ENCODE results near the gene FAM117A.

DNA sequence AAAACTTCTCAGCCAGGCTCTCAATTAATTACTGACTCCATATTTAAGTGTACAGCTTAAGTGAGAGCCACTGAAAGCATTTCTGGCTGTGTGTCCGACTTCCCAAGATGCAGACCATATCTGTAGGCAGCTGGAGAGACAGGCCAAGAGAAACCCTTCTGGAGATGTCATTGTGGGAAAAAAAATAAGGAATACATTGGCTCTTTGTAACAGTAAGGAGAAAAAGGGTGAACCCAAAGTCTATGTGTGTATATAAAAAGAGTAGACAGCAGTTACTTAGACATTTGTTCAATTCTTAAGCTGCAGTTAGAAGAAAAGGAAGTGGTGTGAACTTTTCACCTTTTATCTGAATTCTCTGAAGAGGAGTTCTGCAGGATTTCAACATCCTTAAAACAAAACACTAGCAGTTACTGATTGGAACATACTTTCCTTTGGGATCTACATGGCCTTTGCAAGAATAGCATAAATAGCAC, 21.7 kb downstream of the FAM117A start:
- TF ChIP-seq POLR2A (IDR thresholded peaks at IDR 0.05; ENCODE audit: low read depth), result no peak
- TF ChIP-seq, protein P1, sequence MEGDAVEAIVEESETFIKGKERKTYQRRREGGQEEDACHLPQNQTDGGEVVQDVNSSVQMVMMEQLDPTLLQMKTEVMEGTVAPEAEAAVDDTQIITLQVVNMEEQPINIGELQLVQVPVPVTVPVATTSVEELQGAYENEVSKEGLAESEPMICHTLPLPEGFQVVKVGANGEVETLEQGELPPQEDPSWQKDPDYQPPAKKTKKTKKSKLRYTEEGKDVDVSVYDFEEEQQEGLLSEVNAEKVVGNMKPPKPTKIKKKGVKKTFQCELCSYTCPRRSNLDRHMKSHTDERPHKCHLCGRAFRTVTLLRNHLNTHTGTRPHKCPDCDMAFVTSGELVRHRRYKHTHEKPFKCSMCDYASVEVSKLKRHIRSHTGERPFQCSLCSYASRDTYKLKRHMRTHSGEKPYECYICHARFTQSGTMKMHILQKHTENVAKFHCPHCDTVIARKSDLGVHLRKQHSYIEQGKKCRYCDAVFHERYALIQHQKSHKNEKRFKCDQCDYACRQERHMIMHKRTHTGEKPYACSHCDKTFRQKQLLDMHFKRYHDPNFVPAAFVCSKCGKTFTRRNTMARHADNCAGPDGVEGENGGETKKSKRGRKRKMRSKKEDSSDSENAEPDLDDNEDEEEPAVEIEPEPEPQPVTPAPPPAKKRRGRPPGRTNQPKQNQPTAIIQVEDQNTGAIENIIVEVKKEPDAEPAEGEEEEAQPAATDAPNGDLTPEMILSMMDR (IDR thresholded peaks at IDR 0.05), result no peak

Data from esophagus muscularis mucosa (tissue), 3 donors.